Raji (cell line): Measurements from ENCODE around the gene TCEA2.

Source experiments
- POLR2A ChIP-seq: IDR thresholded peaks from 2 replicates; pipeline ENCODE4 v1.6.1; 2011; ENCODE audit warnings: low read depth, low read length, control low read depth; ENCODE audit not compliant: insufficient read depth

Gene TCEA2

DNA sequence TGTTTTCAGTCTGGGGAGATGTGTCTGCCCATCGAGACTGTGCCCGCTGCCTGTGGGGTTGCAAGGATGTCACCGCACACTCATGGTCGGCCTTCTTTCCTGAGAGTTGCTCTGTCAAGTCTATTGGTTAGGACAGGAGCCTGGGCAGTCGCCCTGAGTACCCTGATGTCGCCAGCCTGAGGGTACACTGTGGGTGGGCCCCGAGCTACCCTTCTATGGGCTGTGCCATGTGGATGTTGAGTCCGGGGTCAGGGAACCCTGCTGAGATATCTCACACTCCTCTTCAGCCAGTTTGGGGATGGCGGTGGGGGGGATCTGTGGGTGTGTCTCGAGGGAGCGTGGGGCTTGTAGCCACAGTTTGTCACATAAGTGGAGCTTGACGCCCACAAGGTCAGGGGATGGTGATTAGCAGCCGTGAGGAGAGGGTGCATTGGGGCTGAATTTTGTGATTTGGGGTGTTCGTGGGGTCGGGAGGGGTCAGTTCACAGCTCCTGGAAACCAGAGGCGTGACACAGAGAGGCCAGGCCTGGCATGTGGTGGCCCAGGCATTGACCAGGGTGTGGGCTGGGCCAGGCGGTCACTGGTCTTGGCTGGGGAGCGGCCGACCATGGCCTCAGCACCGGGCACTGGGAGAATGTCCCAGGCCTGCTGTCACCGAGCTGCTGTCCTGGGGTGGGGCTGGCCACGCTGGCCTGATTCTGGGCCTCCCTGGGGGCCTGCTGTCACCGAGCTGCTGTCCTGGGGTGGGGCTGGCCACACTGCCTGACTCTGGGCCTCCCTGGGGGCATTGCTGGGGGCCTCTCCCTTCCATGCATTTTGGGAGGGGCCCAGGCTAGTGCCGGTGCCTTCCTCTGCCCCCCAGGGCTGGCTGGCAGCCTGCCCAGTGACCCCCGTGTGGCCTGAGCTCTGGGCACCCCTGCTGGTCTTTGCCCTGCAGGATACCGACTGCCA, 46.0 kb downstream of the TCEA2 start:
- TF ChIP-seq POLR2A: no peak

DNA sequence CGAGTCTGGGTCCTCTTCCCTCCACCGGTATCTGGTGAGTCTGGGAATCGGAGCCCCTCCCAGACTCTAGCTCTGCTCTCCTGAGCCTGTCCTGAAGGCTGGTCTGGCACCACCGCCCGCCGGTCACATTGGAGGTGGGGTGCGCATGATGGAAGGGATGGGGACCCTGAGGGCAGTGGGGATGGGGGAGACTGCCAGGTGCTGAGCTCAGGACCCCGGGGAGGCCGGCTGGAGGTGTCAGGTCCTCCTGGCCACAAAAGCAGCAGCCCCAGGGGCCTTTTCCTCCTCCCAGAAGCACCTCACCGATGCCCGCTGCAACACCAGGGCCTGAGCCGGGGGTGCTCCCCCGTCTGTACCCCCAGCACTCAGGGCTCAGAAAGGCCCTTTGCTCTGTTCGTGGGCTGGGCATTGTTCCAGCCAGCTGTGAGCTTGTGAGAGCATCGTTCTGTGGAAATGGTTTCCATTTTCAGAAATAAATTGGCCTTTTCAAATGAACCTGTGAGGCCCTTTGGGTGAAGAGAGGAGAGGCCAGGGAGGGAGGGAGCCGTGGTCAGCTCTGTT, 46.9 kb downstream of the TCEA2 start:
- no peak for TF ChIP-seq POLR2A

DNA sequence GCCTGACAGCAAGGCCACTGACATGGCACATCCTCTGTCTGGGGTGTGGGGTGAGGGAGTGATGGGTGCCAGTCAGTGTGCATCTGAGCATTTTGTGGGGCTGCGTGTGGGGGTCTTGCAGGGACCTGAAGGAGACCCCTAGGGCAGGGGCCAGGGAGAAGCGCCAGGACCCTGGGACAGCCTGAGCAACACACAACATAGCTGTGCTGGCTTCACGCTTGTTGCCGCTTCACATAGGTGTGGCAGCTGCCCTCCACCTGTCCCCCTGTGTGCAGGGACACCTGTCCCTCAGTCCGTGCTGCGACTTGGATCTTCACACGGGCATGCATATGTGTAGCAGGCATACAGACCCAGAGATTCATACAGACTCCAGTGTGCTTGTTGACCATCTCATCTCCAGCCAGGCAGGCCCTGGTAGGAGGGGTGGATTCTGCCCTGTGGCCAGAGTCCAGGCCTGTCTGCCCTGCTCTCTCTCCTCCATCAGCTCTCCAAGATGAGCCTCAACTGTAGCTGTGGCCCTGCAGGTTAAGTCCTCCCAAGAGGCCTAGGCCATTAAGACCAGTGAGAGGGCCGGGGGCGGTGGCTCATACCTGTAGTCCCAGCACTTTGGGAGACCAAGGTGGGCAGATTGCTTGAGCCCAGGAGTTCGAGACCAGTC, 47.5 kb downstream of the TCEA2 start:
- no peak for TF ChIP-seq POLR2A

DNA sequence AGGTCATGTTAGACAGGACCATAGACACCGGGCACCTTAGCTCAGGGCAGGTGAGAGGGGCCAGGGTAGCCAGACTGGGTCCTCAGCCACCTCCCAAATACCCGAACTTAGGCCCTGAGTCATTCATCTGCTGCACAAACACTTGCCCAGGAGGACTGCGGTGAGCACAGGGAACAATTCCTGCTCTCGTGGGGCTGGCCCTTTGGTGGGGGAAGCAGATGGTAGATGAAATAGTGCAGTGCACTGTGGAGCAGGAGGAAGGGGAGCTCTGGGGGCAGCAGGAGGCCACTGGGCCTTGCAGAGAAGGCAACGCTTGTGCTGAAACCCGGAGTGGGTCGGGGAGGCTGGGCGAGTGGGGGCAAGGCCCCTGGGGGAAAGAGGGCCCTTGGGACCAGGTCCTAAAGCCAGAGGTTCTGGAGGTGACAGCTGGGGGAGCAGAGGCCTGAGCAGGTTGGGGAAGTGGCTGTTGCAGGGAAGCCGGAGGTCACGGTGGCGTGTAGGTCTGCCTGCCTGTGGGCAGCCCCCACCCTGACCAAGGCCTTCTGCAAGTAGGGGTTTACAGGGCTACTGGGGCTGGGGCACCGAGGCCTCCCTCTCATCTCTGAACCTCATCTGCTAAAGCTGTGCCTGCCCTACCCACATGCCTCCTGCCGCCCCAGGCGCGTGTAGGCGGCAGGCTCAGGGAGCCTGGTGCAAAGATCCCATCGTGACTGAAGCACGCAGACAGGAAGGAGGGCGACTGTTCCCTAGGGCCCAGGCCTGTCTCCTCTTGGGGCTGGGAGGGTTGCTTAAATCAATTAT, 49.0 kb downstream of the TCEA2 start:
- no peak for TF ChIP-seq POLR2A

DNA sequence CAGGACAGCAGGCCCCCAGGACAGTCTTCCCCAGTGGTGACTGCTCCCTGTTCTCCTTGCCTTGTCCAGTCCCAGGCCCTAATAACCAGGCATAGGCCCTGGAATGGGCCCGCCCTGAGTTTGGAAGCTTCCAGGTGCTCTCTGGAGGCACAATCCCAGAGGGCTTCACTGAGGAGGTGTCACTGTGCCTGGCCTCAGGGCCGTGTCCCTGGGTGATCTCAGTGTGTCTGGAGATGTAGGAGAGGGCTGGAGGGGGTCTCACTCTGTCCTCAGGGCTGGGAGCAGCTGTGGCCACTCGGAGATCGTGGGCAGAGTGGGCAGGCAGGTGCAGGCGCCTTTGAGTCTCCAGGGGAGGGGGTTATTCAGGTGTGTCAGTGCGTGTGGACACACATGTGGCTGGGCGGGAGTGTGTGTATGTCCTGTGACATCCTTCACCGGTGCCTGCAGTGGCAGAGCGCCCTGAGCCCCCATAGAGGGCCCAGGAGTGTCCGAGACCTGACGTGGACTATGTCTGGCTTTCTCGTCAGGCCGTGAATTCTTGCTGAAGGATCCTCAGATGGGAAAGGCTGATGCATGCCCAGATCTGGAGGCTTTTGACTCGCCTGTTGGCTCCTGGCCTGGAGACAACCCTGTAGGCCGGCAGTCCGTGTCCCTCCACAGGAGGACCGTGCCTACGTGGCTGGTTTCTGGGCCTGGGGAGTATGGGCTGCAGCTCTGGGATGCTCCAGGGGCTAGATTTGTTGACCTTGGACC, 49.9 kb downstream of the TCEA2 start:
- no peak for TF ChIP-seq POLR2A

DNA sequence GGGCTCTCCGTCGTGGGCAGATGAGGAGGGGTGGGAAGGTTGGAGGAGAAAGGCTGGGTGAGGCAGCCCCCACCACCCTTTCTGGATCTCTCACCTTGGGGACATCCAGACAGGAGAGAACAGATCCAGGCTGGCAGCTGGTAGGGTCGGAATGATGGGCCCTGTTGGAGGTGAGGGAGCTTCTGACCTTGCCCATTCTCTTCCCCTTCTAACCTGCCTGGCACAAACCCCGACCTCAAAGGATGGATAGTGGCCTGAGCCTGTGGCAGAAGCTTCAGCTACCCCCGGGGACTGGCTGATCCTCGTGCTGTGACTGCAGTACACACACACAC, 50.4 kb downstream of the TCEA2 start:
- no peak for TF ChIP-seq POLR2A

DNA sequence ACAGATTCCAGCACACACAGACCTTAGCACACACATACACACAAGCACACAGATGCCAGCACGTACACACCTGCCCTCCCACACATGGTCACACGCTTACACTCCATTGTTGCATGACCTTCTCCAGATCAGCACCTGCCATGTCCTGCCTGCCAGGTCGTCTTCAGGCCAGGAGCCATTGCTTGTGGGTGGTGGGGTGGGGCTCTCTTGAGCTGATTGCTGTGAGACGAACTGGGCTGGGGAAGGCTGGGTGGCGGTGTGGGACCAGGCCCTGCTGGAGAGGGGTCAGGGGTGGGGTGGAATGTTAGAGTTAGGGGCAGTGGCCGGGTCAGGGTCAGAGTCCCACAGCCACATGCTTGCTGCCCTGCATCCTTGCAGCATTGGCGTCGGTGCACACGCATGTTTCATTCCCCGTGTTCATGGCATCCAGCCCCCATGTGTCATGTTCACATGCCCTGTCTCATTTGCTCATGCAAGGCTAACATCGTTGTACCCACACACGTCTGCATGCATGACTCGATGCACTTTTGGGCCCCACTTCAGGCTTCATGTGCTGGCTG, 50.9 kb downstream of the TCEA2 start:
- TF ChIP-seq POLR2A: no peak

DNA sequence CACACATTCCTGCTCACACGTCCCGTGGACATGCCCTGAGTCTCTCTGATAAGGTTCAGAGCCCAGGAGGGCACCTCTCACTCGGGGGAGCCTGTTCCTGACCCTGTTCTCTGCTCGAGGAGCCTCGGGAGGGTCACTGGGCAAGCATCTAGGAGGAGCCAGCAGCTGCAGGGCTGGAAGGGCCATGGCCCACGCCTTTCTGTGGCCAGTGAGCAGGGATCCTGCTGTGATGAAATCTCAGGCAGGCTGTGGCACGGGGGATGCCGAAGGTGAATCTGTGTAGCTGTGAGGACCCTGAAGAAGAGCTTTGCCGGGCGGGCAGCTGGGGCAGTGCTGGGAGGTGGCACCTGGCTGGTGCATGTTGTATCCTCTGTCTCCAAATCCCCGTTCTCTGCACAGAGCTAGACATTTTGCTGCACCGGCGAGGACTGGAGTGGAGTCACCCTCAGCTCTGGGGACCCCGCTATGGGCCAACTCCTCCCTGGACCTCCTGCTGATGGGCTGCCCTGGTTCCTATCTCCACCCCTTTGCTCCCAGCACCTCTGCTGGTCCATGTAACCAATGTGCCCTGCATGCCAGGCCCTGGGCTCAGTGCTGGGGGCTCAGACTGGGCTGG, 51.5 kb downstream of the TCEA2 start:
- no peak for TF ChIP-seq POLR2A

DNA sequence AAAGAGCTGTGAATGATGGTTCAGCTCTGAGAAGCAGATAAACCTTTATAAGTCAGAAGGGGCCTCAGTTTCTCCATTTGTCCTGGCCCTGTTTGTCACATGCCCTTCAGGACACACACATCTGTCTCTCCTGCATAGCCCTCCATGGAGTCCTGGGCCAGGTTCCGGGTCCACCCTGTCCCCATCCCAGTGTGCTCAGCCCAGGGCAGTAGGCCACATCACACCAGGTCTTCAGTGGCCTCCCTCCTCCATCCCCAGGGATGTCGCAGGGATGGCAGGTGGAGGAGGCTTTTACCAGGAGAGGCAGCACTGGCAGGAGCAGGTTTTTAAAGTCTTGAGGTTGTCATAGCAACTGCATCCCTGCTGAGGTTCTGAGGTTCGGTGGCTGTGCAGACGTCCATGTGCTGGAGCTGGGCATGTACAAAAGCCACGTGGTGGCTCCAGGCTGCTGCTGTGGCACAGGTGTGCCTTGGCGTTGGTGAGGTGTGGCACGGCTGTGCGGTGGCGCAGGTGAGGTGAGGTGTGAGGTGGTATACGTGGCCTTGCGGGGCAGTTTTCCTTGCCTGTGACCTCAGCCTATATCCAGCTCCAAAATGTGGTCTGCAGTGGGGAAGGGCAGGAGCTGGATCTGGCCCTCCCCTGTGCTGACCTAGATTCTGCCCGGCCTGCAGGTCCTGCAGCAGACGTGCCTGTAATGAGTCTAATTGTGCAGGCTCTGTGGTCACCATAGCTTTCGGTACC, 52.3 kb downstream of the TCEA2 start:
- TF ChIP-seq POLR2A: no peak

DNA sequence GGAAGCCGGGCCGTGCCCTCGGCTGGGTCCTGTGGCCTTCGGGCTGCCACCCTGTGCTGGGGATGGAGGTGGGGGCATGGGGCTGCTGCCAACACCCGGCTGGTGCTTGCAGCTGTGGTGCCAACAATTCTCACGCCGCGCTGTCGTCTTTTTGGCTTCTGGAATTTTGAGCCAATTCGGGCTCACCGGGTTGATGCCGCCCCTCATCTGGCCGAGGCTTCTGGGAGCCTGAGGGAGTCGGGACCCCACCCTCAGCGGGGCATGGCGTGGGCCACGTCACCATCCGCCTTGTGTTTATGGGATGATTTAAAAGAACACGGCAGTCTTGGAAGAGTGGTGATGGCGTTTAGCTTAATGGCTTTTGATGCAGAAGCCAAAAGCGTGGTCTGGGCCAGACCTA, 53.0 kb downstream of the TCEA2 start:
- no peak for TF ChIP-seq POLR2A

DNA sequence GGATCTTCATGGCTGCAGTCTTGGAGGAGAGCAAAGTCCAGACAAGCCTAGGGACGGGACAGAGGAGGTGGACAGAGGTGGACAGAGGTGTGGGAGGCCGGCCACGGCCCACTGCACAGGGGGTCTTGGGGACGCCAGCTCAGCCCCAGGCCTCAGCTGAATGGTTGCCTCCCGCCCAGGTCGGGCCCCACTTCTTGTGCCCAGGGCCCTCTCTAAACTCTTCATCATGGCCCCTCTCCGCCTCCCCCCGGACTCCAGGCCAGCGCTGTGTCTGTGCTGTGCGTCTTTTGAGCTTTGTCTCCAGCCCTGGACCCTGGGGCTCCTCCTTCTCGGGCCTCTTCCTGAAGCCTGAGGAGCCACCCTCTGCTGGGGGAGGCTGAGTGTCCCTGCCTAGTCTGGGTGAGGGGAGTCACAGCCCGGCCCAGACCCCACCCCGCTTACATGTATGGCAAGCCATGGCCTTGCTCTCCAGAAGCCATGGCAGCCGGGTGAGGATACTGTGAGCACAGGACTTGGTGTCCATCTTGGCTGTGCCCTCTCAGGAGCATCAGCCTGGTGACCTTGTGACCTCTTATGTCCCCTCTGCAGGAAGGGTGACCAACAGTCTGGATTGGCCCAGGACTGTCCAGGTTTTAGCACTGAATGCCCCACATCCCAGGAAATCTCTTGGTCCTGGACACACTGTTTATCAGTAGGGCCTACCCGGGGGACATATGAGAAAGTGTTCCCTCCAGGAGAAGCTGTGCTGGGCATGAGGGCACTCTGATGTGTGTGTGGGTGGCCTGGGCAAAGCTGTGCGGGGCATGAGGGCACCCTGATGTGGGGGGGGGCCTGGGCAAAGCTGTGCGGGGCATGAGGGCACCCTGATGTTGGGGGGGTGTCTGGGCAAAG, 53.8 kb downstream of the TCEA2 start:
- TF ChIP-seq POLR2A: no peak

DNA sequence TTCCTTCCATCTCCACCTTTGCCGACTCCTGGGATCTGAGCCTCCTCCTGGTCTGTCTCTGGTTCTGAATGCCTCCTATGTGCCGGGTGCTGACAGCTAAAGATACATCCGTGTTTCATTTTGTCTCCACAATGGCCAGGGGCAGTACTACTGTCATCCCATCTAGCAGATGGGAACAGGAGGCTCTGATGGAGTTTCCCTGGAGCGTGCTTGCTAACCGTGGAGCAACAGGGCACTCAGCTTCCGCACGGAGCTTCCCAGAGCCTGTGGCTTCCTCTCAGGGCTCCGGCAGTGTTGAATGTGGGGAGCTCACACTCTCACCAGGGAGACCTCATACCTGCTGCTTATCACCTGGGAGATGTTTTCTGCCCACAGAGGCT, 56.3 kb downstream of the TCEA2 start:
- TF ChIP-seq POLR2A: no peak

DNA sequence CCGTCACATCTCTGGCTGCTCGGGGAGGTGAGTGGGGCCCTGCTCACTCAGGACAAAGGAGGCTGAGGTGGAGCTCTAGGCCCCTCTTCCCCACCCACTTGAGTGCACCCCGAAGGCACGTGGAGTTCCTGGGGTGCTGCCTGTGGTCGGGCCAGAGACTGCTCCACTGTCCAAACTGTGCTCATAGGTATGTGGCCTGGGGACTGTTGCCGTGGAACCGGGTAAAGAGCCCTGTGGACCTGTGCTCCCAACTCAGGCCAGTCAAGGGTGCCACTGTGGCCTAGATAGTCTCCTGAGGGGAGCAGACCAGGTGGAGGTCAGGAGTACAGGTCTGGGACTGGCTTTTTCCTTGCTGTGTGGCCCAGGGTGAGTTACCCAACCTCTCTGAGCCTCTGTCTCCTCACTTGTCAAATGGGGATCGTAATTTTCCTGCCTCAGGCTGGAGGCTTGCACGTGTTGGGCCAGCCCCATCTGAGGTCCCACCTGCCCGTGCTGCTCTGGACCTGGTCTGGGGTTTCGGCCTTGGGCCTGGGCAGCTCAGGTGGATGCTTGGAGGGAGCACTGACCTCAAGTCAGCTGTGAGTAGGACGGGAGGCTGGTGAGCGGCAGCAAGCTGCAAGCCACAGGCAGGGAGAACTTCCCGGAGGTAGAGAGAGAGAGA, 56.8 kb downstream of the TCEA2 start:
- no peak; the same call in 1 of the 2 replicates for TF ChIP-seq POLR2A
